ENCODE measurements around the gene WTAP. TPM values are rescaled to one million over a fixed set of nuclear protein-coding genes. Genes with fewer than 3 reads are reported as not detected.
"Not testable (repeated sequence)": the region's sequence is repeated elsewhere in the genome, so short reads cannot be mapped to it uniquely, and the experiment has no call there.

The WTAP gene
- total RNA-seq, 2 donors from 2014 or later = 70.1 to 84.7 TPM

DNA sequence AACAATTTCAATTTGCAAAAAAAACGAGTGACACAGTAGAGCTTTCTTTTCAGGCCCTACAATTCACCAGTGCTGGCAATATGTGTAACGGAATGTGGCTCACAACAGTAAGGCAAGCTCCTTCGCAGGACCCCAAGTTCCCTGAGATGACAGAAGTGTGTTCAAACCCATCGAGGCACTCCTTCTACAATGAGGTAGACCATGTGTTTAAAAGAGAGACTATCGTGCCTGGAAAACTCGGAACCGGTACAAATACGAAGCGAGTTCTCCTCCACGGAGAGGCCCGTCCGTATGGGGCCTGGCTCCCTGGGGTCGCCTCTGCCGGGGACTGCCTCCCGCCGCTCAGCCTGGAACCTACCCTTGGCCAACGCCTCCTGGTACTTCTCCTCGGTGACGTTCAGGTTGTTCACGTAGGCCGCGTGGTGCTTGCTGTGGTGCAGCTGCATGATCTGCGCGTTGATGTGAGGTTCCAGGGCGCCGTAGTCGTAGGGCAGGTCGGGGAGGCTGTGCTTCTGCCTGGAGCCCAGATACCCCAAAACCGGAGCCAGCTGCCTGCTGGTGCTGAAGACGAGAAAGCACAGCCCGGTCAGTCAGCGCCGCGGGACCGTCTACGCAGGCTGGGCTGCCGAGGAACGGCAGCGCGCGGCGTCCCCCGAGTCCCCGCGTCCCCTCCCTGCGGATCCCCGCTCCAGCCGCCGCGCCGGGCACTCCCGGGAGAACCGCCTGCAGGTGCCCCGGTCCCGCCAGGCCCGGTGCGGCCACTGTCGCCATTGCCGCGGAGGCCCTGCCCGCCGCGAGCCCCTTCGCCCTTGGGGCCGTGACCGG lies 34.8 kb upstream of the WTAP start:
- intact Hi-C loops (cut with DNase I) = loop anchor here (5.0 to 10.0 kb wide), 3 partner anchors 35 to 92 kb away; partner anchors contain the start of genes WTAP (in 2 of the 2) and TCP1 (in 1 of the 2)
- peak; percentile 87 for DNase-seq (ENCODE audit: low spot score)

DNA sequence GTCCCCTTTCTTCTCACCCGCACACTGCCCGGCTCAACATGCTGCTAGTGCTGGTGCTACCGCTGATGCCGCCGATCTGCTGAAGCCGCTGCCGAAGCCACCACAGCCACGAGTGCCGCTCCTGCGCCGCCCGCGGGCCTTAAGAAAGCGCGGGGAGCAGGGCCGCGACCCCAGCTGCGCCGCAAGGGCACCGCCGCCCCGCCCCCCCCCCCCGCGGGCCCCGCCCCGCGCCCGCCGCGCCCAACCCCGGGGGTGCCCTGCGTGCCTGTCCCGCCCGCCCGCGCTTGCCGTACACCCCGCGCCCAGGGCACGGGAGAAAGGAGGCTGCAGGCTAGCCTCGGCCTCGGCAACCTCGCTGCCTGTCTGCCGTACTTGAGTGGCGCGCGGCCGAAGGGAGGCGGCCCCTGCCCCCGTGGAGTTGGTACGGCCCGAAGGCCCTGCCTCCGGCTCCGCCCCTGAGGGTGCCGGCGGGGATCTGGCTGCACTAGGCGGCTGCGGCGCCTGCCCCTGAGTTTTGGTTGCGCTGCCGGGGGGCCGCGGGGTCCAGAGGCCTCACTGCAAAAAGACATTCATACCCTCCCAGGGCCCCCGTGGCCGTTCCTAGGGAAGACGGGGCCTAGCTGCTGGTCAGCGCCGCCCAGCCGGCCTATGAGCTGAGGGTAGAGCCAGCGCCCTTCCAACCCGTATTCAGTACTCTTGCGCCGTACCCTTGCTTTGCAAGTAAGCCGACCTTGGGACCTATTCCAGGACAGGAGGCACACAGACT lies 34.0 kb upstream of the WTAP start, which contains the start of gene SOD2:
Gene SOD2, minus strand, starts transcription at position 114 of the 766 bp plus-strand sequence. Its CDS starts 74 bp downstream, at position 40.
- intact Hi-C loops (cut with DNase I) = loop anchor here (5.0 to 10.0 kb wide), 3 partner anchors 34 to 91 kb away; partner anchors contain the start of genes WTAP (in 2 of the 2) and TCP1 (in 1 of the 2)

DNA sequence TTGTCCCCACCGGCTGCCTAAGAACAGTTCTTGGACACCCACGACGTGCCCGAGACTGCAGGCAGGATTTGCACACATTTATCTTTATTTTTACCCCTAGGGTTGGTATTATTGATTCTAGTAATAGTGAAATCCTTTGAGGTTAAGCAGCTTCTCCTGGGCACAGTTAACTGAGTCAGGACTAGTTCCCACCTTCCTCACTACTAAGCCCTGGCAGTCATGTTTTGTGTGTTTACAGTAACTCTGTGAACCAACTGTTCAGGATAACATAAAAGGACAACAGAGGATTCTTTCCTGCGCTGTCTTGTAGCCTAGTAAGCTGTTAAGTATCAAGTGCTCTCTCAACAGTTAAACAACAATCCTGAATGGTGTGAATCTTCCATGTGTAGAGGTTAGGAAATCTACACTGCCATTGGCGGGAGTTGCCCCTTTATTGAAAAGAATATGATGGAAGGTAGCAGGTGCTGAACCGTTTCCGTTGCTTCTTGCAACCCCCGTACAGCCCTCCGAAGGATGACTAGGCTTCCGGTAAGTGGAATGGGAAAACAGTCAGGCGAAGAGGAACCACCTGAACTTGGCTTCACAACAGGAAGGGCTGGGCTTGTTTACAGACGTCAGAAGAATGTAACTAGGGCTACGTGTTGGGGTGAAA lies 33.3 kb upstream of the WTAP start:
- DNase-seq (ENCODE audit: low spot score) = no peak
- intact Hi-C loops (cut with DNase I) = loop anchor here (5.0 to 10.0 kb wide), 3 partner anchors 33 to 91 kb away; partner anchors contain the start of genes WTAP (in 2 of the 2) and TCP1 (in 1 of the 2)

More for the DNA sequence above, 34.0 kb upstream of the WTAP start, which contains the start of gene SOD2:
- peak; percentile 95 for DNase-seq (ENCODE audit: low spot score)

DNA sequence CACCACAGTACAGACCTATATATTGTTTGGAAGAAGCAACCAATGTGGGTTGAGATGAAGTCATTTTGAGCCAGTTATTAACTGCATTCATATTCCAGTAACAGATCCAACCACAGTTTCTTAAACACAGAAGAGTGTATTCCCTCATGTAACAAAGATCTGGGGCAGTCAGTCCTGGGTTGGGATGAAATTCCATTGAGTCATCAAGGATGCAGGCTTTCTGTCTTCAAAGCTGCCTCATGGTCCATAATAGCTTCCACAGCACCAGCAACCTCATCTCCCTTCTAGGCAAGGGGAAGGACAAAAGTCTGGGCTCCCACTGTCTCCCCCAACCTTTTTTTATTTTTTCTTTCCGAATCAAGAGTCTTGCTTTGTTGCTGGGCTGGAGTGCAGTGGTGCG lies 31.3 kb upstream of the WTAP start:
- no peak for DNase-seq (ENCODE audit: low spot score)
- intact Hi-C loops (cut with DNase I) = loop anchor here in 1 of 2 donors (10.0 kb wide), 1 partner anchor 89 kb away; the partner anchor contains the start of gene TCP1

DNA sequence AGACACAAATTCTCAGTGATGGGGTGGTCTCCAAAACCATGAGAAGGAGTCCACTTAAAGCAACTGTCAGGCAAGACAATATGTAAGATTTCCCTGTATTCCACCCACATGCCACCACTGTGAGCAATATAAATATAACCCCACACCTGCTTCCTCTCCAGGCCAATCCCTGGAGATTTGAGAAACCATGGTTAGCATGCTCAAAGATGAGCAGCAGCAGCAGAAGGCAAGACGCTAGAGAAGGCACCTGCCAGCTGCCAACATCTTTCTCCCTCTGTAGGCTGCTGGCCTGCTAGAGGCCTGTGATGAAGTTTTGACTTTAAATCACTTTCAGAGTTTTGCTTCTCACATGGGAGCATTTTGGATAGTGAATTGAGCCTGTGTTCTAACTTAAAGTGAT lies 26.3 kb upstream of the WTAP start:
- intact Hi-C loops (cut with DNase I) = no loop called here

DNA sequence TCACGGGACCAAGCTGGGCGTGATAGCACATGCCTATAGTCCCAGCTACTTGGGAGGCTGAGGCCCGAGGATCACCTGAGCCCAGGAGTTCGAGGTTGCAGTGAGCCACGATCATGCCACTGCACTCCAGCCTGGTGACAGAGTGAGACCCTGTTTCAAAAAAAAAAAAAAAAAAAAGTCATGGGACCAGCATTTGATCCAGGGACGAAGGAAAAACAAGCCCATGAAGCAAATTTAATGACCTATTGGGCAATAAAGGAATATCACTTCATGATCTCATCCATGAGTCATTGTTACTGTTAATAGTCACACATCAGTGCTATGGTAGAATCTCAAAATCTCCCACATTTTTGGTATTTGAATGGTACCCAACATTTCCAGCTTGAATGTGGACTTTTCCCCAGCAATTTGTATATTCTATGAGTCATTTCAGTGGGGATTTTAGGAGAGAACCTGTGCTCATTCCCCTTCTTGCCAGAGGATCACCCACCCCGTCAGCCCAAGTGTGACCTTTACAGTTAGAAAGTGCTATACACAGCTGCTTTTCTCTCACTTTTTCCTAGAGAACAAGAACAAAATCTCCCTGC lies 25.8 kb upstream of the WTAP start:
- intact Hi-C loops (cut with DNase I) = no loop called here
- no peak for DNase-seq (ENCODE audit: low spot score)

More for the DNA sequence above, 26.3 kb upstream of the WTAP start:
- no peak for DNase-seq (ENCODE audit: low spot score)

DNA sequence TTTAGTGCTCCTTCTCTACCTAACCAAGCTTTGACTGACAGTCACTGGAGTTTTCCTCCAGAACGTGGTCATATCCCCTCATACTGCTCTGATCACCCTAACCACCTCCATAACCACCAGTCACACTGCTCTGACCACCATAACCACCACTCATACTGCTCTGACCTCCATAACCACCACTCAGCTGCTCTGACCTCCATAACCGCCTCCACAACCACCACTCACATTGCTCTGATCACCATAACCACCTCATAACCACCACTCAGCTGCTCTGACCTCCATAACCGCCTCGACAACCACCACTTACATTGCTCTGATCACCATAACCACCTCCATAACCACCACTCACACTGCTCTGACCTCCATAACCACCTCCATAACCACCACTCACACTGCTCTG lies 16.7 kb upstream of the WTAP start:
- DNase-seq (ENCODE audit: low spot score); intact Hi-C loops (cut with DNase I): not testable (repeated sequence)

DNA sequence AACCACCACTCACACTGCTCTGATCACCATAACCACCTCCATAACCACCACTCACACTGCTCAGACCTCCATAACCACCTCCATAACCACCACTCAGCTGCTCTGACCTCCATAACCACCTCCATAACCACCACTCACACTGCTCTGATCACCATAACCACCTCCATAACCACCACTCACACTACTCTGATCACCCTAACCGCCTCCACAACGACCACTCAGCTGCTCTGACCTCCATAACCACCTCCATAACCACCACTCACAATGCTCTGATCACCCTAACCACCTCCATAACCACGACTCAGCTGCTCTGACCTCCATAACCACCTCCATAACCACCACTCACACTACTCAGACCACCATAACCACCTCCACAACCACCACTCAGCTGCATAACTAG lies 14.9 kb upstream of the WTAP start:
- DNase-seq (ENCODE audit: low spot score); intact Hi-C loops (cut with DNase I): not testable (repeated sequence)

DNA sequence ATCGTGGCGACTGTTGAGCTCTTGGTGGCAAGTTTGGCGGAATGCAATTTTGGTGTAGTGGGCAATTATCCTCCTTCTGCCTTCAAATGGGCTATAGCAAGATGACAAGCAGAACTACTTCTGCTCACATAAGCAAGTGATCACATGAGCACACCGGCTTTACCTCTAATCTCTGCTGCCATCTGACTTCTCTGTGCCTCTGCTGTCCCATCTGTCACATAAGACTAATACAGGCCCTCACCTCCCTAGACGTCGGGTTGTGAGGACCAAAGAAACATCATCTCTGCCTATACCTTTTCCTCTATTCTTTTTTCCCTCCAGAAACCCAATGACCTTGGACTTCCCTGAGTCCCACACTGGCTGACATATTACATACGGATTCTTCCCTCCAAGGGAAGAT lies 13.3 kb upstream of the WTAP start:
- intact Hi-C loops (cut with DNase I) = no loop called here
- DNase-seq (ENCODE audit: low spot score) = no peak

DNA sequence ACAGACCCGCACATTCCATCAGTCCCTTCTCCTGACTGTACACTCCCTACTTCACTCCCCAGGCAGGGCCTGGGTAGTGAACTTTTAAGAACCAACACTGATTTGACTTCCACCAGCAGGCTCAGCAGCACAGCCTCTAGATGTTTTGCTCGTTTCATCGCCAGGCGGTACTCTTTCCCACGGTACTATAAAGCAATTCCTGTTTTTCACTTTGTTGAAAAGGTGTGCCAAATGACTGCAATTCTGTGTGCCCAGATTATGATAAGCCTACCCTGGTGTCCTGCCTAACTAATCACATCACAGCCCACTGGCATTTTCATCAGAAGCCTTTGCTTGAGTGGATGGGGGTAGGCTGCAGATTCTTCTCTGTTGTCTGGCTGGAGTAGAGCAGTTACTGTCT lies 12.9 kb upstream of the WTAP start:
- DNase-seq (ENCODE audit: low spot score) = no peak
- intact Hi-C loops (cut with DNase I) = no loop called here

DNA sequence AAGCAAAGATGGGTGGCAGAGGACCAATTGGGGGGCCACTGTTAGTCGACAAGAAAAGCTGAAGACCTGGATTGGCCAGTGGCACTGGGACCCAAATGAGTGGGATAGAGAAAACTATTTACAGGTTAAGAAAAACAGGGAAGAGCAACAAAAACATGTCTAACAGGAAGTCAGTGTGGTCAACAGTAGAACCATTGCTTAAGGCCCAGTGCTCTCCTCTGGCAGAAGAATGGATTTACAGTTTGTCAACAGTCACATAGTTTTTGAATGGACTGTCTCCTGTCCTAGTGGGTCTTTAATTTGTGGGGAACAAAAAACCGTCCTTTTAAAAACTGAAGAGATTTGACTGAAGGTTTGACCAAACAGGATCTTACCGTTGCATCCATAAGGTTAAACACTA lies 12.1 kb upstream of the WTAP start:
- intact Hi-C loops (cut with DNase I) = no loop called here
- DNase-seq (ENCODE audit: low spot score) = no peak

DNA sequence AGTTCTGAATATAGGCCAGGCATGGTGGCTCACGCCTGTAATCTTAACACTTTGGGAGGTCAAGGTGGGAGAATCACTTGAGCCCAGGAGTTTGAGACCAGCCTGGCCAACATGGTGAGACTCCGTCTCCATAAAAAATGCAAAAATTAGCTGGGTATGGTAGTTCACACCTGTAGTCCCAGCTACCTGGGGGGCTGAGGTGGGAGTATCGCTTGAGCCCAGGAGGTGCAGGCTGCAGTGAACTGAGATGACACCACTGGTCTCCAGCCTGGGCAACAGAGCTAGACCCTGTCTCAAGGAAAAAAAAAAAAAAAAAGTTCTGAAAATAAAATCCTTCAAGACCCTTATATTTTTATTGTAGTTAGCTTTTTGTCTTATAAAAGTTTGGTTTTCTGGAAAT lies 11.7 kb upstream of the WTAP start:
- intact Hi-C loops (cut with DNase I) = no loop called here
- no peak for DNase-seq (ENCODE audit: low spot score)

DNA sequence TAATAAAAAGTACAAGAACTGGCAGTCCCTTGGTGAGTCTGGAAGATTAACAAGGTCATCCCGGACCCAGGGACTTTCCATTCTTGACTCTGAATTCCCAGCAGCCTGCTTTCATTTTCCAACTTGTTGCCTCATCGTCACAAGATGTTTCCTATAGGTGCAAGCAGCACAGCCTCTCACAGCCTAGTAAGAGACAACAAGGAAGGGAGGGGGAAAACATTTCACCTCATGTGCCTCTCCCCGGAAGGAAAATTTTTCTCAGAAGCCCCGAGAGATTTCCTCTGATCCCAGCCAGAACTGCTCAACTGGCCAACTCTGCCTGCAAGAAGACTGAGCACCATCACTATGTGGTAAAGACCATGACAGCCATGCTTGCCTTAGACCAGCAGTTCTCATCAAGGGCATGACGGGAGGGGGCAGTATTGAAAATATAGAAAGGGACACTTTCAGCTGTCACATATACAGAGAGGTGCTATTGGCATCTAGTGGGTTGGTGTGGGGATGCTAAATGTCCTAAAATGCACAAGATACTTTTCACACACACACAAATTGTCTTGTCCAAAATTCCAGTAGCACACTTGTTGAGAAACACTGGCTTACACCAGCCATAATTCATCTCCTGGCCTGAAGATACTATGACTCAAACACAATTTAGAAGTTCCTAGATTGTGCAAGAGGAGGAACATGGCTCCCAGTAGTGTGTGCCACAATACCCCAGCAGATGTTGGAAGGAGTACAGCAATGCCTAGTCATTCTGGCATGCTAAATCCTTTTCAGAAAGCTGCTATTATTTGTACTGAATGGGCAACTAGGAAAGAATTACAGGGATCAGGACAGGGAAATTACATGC lies 10.8 kb upstream of the WTAP start:
- no peak for DNase-seq (ENCODE audit: low spot score)
- intact Hi-C loops (cut with DNase I) = no loop called here

DNA sequence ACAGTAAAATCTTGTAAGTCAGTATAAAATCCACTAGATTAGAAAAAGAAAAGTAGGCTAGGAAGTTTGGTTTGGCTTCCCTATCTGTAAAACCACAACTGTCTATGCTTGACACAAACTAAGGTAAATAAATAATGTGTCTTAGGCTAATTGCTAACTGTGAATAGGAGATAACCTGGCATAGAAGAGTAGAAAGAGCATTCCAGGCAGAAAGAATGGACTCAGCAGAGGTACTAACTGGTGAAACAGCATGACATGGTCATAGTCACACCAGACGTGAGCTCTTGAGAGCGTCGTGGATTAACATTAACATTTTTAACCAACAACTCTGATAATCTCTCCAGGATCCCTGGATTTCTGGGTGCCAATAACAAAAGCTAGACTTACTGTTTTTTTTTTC lies 8.7 kb upstream of the WTAP start:
- intact Hi-C loops (cut with DNase I) = no loop called here
- DNase-seq (ENCODE audit: low spot score) = no peak

DNA sequence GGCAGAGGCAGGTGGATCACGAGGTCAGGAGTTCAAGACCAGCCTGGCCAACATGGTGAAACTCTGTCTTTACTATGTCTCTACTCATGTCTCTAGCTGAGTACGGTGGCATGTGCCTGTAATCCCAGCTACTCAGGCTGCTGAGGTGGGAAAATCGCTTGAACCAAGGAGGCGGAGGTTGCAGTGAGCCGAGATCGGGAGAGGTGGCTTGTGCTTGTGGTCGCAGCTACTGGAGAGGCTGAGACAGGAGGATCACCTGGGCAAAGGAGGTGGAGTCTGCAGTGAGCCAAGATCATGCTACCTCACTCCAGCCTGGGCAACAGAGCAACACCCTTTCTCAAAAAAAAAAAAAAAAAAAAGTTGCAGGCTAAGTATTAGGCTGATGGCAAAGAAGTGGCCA lies 8.0 kb upstream of the WTAP start:
- no peak for DNase-seq (ENCODE audit: low spot score)
- intact Hi-C loops (cut with DNase I) = no loop called here

DNA sequence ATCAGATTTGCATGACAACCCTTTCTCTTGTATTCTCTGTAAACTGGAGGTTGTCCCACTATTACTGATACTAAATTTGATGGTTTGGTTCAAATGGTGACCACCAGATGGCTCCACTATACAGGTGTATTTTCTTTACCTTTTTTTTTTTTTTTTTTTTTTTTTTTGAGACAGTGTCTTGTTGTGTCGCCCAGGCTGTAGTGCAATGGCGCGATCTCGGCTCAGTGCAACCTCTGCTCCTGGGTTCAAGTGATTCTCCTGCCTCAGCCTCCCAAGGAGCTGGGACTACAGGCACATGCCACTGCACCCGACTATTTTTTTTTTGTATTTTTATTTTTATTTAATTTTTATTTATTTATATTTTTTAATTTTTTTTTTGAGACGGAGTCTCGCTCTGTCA lies 6.6 kb upstream of the WTAP start:
- no peak for DNase-seq (ENCODE audit: low spot score)
- intact Hi-C loops (cut with DNase I) = no loop called here

DNA sequence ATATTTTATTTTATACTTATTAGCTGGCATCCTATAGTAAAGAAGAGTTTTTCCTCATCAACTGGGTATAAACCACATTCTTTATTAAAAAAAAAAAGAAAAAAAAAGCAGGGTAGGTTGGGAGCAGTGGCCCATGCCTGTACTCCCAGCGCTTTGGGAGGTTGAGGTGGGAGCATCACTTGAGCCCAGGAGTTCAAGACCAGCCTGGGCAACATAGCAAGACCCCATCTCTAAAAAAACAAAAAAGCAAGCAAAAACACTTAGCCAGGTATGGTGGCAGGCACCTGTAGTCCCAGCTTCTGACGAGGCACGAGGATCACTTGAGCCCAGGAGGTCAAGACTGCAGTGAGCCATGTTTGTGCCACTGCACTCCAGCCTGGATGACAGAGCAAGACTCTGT lies 5.3 kb upstream of the WTAP start:
- intact Hi-C loops (cut with DNase I); DNase-seq (ENCODE audit: low spot score): not testable (repeated sequence)

DNA sequence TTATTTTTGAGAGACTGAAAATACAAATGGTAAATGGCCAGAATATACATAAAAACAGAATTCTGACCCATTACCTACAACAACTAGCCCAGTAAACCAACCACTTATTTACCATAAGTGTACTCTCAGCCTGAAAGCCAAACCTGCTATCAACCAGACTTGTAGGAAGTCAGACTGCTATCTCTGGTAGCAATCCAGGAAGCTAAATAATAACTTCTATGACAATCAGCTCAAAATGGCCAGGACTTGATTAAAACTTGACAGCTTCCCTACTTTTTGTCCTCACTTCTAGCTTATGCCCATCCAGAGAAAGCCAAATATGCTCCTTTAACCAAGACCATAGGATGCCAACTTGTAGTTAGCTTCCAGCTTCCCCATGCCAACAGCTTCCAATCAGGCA lies 4.7 kb upstream of the WTAP start:
- DNase-seq (ENCODE audit: low spot score) = no peak
- intact Hi-C loops (cut with DNase I) = no loop called here

Measured in posterior vena cava (tissue), 2 donors.